Globus pallidus (tissue), 1 donor: ENCODE measurements around the gene FLRT2.

Experiments
- DNase-seq: peaks from one replicate; pipeline ENCODE4 v3.0.0-alpha.2; 2015; ENCODE audit warnings: low spot score

FLRT2 gene

DNA sequence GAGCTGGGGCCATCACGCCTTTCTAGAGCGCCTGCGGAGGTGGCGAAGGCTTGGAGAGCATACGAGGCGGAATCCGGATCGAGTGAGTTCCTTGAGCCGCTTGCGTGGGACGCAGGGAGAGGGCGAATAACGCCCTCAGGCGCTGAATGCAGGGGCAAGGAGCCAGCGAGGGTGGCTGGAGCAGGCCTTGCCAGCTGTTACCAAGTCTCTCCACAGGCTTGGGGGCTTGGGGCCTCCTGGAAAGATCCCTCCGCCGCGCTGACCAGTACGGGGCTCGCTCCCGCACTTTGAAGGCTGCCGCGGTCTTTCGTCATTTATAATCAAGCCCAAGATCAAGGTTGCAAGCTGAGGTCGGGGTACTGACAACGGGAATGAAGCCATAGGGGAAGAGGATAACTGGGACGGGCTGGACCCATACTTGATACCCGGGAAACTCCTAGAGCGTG, 1.2 kb downstream of the FLRT2 start:
- no peak for DNase-seq

DNA sequence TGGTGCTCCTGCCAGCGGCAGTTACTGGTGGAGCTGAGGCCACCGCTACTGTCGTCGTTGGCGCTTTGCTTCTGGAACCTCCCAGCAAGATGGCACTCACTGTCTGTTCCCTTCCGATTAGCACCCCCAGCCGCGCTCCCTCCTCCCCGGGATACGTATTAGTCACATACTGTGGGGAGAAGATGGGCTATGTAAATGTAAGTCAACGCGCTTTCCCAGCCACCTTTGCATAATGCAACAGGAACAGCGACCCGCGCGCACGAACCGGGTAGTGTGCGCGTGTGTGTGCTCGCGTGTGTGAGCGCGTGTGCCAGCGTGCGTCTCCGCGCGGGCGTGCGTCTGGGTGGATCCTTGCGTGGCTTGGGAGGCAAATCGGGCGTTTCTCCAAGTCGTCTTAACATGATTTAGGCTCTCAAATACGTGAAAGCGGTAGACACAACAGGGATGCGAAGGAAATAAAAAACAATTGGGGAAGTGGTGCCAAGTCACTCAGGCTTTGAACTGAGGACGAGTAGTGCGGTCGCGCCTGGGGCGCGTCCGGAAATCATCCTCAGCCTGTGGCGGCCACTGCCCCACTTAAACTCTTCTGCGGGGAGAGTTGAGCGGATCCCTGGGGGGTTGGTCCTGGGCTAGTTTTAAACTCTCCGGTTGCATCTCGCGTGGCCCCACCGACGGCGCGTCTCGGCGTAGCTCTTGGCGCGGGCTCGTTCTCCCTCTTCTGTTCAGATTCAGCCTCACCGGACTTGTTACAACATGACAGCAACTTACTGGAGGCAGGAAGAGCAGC, 1.8 kb downstream of the FLRT2 start:
- DNase-seq = peak; percentile 16

DNA sequence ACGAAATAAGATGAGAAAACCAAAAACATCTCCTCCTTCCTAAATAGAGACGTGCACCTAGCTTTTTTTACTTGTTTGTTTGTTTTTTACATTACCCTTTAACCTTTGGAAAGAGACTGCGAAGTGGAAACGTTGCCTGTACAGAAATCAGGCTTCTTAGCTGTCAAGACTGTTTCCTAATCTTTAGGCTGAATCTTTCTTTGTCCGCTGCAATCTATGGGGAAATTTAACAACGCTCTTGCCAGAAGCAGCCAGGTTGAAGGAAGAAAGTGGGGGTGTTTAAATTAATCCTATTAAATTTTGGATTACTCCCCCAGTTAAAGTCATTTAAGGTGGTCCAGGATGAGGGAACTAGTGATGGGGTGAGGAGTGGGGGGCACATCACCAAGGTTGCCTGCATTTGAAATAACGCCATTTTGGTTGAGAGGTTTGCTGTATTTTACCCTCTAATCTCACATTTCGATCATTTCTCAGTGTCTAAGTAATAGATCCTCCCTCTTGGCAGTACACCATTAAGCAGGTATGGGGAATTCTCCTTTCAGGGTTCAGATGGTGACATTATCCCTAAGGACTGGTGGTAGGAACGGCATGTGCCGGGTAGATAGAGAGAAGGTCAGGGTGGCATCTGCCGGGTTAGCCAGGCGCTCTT, 2.6 kb downstream of the FLRT2 start:
- no peak for DNase-seq

DNA sequence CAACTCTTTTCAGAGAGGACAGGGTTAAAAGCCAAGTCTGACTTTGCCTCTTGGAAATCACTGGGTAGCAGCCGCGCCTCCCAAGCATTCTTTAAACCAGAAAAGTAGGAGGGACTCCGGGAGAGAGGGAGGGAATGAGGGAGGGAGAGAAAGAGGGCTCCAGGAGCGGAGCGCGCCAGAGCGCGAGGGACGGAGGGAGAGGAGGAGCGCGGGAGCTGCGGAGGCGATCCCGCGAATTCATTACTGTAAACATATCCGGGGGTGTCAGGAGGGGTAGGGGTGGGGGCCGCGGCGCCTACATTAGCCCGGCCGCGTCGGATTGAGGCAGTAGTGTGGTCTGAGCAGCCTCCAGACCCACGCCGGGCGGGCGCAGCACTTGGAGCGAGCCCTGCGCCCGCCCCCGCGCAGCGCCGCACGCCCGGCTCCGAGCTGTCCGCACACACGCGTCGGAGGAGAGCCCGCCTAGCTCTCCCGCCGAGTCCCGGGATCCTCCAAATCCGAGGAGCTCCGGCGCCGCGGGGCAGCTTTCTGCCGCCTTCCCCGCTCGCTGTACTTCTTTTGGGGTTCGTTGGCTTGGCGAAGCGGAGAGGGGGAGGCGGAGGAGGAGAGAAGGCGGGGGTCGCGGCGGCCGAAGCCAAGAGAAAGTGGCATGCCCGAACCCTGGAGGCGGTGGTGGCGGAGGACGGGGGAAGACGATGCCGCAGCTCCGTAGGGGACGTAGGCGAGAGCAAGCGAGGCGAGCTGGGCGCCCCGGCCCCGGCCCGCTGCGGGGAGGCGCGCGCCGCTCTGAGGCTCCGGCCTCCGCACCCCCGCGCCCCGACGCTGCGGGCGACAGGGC, 3.3 kb downstream of the FLRT2 start:
- peak; percentile 53 for DNase-seq

DNA sequence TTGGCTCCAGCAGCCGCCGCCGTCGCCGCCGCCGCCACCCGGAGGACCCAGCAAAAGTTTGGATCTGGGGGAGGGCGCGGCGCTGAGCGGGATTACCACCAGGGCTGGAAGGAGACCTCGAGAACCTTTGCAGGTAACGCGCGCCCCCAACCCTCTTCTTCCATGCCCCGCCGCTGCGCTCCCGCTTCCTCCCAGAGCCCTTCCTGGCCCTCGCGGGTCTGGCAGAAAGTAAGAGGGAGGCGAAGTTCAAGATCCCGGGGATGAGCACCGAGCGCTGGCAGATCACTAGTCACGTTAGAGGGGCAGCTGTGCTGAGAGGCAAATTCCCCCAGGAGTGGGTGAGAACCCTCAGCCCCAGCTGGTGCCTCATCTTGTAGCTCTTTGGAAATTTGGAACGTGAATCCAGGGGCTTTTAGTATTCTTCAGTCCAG, 3.9 kb downstream of the FLRT2 start:
- no peak for DNase-seq

DNA sequence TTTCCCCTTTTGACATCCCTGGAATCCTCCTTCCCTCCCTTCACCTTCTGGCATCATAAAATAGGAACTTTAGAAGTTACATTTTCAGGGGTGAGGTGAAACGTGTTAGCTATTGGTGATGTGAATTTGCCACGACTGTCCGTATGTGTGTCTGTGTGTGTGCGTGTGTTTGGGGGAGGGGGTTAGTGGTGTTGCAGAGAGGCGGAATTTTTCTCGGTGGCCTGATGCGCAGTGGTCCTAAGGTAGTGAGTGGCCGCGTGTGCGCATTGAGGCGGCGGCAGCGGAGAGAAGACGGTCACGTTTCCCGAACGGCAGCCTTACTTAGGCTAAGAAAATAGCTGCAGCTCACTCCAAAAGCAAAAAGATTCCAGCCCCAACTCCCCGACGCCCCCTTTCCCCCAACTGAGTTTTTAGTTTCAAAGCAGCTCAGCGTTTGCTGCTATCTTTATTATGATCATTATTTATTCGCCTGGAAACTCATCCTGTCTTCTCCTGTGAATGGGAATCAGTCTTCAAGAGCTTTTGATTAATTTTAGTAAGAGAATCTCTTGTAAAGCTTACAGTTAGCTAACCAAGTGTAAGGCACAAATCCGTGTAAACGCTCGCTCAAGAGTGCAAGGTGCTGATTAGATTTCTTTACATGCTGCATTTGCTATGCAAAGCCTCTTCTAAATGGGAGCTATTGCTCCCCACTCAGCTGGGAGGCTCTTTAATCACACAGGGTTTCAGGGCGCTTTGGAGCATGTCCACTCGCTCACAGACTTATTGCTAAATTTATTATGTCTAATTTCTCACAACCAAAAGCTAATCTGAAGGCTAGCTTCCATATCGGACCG, 4.7 kb downstream of the FLRT2 start:
- no peak for DNase-seq

DNA sequence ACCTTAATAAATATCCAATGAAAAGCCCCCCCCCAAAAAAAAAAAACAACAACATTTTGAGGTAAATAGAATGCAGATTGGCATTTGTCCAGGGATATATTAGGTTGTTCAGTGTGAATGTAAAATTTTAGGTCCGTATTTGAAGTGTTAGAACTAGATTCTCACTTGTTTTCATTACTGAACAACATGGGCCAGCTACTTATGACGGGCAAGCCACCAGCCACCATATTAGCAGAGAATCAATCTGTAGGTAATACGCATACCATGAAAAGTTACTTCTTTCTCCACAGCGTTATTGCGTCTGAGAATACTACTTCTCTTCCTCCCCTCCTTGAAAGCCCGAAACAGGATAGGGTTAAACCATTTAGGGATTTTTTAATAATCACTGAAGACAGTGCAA, 5.4 kb downstream of the FLRT2 start:
- DNase-seq = no peak

DNA sequence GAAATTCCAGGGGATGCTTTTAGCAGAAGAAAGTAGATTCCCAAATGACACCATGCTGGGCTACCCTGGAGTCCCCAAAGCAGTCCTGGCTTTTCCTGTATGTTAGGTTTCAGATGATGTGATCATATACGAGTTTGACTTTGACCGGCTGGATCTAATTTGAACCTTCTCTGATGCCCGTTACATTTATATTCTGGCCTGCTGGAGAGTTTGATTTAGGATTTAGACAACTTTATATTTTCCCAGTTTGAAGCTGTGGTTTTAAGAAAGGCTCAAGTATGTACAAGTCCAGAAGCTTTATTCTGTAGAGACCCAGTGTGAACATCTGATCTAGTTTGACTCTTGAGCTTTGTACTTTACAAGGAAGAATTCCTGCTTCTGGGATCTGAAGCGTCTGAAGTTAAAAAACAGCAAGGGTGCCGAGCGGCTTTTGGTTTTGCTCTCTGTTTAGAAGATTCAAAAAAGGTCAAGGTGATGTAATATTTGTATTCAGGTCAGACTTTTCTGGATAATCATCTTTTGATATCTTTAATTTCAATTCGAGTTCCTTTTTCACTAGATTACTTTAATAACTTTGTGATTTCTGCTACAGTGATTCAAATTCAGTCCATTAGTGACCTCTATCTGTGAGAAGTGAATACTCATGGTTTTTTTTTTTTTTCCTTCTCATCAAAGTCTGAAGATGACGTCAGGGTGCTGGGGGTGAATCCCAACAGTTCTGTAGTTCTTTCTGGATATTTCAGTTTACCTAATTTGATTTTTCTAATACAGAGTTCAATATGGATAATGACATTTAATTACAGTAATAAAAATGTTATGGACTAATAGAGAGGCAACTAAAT, 6.3 kb downstream of the FLRT2 start:
- peak; percentile 35 for DNase-seq

DNA sequence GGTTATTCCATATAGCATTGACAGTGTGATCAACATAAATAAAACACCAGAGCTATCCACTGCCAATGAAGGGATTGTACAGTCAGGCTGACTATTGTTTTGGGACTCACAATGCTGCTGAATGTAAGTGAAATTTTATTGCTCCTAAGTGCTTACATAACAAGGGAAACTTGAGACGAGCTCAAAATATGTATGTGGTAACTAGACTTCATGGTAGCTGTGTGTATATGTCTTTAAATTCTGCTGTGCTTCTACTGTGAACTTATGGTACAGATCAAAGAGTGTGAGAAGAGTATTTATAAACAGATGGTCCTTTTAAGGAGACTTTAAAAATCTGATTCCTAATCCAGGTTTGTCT, 6.9 kb downstream of the FLRT2 start:
- DNase-seq = peak; percentile 11

DNA sequence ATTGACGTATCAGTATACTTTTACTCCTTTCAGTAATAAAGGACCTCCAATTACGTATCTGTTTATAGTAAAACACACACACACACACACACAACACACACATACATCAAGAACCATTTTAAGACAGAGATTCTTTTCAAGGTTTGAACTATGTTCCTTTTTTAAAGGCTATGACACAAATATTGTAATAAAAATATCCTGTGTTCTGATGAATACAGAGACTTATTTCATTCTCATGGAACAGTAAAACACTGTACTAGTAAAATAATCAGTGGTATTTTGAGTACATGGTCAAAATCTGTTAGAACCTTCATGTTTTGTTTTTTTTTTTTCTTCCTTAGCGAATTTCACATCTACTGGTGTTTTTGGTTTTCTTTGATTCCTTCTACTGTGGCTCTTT, 7.6 kb downstream of the FLRT2 start:
- no peak for DNase-seq

DNA sequence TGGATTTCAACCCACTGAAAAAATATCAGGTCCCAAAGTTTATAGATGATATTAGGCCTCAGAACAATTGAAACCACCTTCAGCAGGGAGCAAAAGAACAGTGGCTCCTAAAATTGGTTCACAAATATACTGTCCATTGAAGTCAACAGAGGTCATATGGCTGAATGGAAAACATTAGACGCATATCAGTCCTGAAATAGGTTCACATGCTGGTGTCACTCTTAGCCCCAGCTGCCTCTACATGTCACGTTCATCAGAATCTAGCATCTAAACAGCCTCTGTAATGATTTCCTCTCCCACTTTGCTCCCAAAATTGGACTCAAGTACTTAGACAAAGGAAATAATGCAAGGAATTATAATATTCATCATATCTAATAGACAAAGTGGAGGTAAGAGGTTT, 8.7 kb downstream of the FLRT2 start:
- DNase-seq = no peak

DNA sequence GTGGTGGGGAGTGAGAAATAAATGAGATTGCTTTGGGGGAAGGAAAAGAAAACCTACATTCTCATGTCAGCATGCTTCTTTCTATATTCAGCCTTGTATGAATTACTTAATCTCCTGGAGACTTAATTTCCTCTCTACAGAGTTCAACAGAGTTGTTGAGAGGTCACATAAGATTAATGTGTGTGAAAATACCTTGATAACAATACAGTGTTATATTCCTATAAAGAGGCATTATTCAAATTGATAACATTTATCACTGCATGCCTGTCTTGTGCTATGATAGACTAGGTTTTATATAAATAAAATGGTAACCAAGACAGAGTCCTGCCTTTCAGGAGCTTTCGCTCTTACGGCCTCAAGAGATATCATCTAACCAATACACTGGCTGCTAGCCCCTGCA, 9.6 kb downstream of the FLRT2 start:
- DNase-seq = no peak

DNA sequence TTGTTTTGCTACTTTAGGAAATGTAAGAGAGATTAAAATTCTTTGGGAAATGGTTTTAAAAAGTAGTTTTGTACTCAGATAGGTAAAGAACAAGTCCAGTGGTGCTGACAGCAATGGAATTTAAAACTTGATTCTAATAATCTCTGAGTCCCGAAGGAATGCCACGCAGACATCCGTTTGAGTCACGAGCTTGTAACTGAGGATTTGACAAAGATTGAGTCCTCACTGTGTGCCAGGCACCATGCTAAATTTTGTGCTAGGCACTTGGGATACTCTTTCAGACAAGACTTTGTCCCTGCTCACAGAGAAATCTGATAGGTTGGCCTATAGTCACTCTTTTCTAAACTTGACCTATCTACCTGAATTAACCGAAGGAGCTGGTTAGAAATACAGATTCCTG, 12.7 kb downstream of the FLRT2 start:
- DNase-seq = no peak

DNA sequence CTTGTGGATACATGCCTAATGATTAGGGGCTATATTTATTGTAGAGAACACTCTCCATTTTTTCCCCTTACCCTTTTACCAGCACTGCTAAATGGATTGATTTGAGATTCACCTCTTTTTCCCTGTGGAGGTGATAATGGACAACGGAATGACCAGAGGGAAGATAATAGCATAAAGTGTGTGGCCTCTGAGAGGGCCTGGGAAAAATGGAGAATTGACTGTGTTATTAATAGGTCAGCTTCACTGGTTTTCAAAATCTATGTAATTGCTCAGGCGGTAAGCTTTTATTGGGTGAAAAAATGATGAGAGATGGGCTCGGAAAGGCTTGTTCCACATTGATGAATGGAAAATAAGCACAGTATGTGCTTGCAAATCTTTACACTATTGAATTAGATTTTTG, 15.8 kb downstream of the FLRT2 start:
- DNase-seq = no peak

DNA sequence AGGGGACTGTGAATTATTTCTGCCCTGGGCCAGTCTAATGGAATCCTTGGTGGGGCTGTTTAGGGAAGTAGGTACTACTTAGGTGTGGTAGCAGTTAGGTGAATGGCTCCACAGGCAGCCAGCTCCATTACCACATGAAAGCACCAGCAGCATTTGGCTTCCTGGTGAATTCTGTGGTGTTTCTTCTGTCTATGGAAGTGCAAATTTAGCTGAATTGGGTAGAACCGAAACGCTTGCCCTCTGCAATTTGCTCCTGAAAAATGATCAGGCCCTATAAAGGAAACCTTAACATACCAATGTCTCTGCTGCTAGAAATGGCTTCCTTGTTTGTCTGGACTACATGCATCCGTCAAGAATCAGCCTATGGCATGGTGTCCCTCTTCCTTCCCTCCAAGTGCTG, 16.4 kb downstream of the FLRT2 start:
- no peak for DNase-seq

DNA sequence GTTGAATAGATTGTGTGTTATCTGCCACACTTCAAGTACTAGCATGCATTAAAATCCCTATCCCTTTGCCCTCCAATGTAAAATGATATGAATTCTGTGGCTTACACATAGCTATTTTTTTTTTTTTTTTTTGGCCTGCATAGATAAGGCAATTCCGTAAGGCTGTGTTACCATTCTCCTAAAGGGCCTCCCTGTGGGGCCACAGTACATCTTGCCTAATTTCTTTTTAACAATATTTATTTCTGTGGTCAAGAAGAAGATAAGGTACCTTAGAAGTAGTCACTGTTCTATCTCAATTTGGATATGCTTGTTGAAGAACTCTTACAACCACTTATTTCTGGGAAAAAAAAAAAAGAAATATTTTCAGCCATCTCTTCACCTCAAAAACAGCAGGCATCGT, 19.8 kb downstream of the FLRT2 start:
- DNase-seq = no peak

DNA sequence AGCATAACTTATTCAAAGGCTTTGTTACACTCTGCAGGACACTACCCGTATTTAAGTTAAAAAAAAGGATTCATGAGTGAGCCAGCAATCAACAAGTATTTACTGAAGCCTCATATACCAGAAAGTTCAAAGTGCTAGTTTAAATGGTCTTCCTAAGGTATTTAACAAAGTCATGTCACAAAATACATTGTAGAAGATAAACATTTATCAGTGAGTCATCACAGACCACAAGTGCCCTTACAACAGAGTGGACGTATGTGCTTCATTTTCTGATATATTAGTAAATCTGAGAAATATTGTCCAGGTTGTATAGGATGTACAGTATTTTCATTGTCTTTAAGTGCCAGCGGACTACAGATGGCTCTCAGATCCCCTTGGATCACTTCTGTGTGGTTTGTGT, 24.2 kb downstream of the FLRT2 start:
- DNase-seq = no peak

DNA sequence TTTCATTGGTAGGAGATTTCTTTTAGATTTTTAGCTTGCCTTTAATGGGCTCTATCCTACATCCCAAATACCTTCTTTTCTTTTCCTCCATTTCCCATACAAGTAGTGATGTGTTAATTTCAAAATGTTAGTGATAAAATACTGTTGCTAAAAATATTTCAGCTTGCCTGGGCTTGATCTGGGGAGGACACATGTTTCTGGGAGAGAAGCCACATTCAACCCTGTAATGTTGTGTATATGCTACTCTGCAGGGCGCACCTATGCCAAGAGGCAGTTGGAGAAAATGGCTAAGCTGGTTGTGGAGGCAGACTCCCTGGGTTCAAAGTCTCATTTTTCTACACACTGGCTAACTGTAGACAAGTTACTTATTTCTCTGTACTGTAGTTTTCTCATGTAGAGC, 26.3 kb downstream of the FLRT2 start:
- DNase-seq = no peak

DNA sequence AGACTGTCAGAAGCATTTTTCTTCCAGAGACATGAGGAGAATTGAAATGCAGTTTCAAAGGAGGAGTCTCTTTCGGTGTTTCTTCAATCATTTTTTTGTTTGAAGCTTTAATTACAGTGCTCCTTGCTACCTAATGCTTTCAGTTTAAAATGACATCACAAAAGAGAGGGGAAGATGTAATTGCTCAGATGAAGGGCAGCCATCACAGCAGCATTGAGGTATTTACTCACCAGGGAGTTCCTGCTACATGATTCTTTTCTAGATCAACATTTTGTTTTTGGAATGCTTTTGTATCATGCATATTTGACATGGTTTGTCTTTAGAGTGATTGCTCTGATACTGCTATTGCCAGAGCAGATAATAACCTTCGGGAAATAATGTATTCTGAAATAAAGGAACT, 28.6 kb downstream of the FLRT2 start:
- no peak for DNase-seq

DNA sequence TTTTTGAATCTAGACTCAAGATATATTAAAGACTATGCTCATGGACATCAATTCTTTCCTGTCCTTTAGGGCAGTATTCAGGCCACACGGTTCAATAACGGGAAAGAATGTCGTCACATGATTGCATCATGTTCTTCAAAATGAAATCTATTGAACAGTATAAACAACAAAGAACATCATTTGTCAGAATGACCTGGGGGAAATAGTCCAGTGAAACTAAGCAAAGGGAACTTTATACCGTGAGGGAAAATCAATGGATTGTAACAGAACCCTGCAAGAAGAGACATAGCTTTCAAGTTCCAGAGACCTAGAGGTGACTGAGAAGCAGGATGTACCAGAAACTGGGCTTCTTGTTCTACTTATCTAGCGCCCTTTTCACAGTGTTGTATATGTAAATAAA, 32.7 kb downstream of the FLRT2 start:
- DNase-seq = no peak

DNA sequence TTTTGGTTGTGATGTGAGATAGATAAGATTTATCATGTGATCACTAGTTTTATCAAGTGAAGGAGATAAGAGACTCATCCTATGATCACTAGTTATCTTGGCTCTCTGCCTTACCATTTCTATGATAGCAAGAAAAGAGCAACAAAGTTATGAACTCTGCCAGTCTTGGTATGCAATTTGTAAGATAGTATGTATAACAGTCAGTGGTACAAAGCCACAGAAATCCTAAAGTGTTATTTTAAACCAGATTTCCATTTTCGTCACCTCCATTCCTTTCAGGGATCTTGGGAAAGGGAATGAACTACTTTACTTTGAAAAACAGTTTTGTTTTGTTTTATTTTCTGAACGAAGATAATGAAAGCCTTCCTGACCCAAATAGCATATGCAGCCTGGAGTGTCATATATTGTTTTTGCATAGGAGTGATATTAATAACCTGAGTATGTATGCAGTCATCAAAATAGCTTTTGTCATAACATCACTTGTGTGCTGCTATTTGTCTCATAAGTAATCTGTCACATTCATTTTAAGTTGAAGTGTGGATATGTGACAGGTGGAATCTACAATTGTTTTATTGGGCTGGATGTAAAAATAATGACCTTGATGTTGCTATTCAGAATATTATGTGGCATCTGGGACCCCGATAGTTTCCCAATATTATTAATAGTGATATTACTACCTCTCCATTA, 35.0 kb downstream of the FLRT2 start:
- DNase-seq = no peak
